Brain microvascular endothelial cell (primary cell): ENCODE measurements around the gene KCND2.
"Not testable (repeated sequence)": the region's sequence is repeated elsewhere in the genome, so short reads cannot be mapped to it uniquely, and the experiment has no call there.

Experiments used
- DNase-seq: peaks from one replicate; pipeline ENCODE4 v3.0.0-alpha.2; 2020
- H3K27ac ChIP-seq: fragments of 250-450 bp; sonication (Bioruptor Pico); 2 replicates; pipeline ENCODE4 v1.5.1; 2020; ENCODE audit warnings: mild to moderate bottlenecking, moderate library complexity
- H3K27me3 ChIP-seq: fragments of 250-450 bp; sonication (Bioruptor Pico); replicated peaks from 2 replicates; pipeline ENCODE4 v1.5.1; 2020; ENCODE audit warnings: mild to moderate bottlenecking
- H3K36me3 ChIP-seq: fragments of 250-450 bp; sonication (Bioruptor Pico); replicated peaks from 2 replicates; pipeline ENCODE4 v1.5.1; 2020; ENCODE audit warnings: mild to moderate bottlenecking
- H3K4me3 ChIP-seq: 2 replicates; pipeline ENCODE4 v1.5.1; 2011; ENCODE audit warnings: low read depth, mild to moderate bottlenecking, control low read depth, low read length, moderate library complexity
- in situ Hi-C: cut with HindIII; loops from 2 replicates; pipeline ENCODE4 v1.10.0; 2017; ENCODE audit warnings: low sequenced_read_pairs, low pct_ligation_motif_present
- TF ChIP-seq, protein P1 (sequence below): IDR thresholded peaks from 2 replicates; pipeline ENCODE4 v1.5.1; 2011; ENCODE audit warnings: low read depth, mild to moderate bottlenecking, moderate library complexity, low read length, control low read depth, inconsistent platforms; ENCODE audit errors: missing control alignments

Gene KCND2

DNA sequence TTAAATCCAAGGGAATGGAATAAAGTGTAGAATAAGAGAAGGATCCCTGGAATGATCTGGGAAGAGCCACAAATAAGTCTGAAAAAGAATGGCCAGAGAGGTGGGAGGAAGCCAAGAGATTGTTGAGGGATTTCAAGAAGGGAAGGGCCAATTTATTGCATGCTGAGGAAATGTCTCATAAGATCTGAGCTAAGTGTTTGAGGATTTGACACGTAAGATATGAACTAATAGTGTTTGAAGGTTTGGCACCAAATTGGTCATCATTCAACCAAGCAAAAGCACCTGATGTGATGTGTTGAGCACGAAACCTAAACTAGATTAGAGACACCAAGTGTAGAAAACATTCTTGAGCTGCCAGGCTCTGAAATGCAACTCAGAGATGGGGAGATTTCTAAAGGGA lies 487.1 kb downstream of the KCND2 start:
- Histone ChIP-seq H3K27ac (no peak overlapping the region), H3K36me3 (no peaks in the 10 kb centered on the region), H3K4me3 (no peak overlapping the region), H3K27me3 (no peaks in the 10 kb centered on the region)
- in situ Hi-C loops, result no loop called here
- DNase-seq, result no peak
- TF ChIP-seq, protein P1, sequence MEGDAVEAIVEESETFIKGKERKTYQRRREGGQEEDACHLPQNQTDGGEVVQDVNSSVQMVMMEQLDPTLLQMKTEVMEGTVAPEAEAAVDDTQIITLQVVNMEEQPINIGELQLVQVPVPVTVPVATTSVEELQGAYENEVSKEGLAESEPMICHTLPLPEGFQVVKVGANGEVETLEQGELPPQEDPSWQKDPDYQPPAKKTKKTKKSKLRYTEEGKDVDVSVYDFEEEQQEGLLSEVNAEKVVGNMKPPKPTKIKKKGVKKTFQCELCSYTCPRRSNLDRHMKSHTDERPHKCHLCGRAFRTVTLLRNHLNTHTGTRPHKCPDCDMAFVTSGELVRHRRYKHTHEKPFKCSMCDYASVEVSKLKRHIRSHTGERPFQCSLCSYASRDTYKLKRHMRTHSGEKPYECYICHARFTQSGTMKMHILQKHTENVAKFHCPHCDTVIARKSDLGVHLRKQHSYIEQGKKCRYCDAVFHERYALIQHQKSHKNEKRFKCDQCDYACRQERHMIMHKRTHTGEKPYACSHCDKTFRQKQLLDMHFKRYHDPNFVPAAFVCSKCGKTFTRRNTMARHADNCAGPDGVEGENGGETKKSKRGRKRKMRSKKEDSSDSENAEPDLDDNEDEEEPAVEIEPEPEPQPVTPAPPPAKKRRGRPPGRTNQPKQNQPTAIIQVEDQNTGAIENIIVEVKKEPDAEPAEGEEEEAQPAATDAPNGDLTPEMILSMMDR, result no peak

DNA sequence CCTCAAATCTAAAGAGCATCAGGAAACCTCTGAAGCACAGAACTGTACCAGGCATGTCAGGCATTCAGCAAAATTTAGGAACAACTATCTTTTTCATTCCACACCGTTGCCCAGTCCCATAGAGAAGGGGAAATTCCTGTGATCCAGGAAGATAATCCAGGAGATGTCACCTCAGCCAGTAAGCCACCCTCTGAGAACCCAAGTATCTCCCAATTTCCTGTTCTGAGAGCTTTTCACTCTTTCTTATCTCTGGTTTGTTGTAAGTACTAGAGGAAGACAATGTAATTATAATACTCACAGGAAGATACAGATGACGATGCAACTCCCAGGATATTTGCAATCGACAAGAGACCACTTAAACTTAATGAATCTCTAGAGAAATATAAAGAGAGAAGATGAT lies 487.9 kb downstream of the KCND2 start:
- H3K27ac ChIP-seq, result no peak overlapping the region
- in situ Hi-C loops, result no loop called here

DNA sequence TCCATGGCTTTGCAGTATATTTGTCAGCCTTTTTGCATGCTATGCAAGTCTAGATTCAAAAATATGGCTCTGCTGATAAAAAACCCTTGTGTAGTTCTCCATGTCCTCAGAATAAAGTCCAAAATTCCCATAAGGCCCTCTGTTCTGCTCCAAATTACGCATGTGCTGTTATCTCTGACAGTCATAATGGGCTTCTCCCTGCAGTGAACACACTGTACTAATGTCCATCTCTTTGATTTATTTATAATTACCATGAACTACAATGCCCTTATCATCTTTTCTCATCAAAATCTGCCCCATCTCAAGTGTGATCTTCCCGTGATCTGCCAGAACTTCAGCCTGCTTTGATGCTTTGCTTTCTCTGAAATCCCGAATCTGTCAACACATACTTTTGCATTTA lies 497.2 kb downstream of the KCND2 start:
- no peak overlapping the region for H3K4me3 ChIP-seq
- H3K27ac ChIP-seq, result no peak overlapping the region
- H3K36me3 ChIP-seq, result no peaks in the 10 kb centered on the region
- no peak for DNase-seq
- H3K27me3 ChIP-seq, result no peaks in the 10 kb centered on the region
- TF ChIP-seq, protein P1, result no peak
- in situ Hi-C loops, result no loop called here

More for the DNA sequence above, 487.9 kb downstream of the KCND2 start:
- Histone ChIP-seq H3K36me3 (no peaks in the 10 kb centered on the region), H3K27me3 (no peaks in the 10 kb centered on the region), H3K4me3 (no peak overlapping the region)
- TF ChIP-seq, protein P1, result no peak
- DNase-seq, result no peak

DNA sequence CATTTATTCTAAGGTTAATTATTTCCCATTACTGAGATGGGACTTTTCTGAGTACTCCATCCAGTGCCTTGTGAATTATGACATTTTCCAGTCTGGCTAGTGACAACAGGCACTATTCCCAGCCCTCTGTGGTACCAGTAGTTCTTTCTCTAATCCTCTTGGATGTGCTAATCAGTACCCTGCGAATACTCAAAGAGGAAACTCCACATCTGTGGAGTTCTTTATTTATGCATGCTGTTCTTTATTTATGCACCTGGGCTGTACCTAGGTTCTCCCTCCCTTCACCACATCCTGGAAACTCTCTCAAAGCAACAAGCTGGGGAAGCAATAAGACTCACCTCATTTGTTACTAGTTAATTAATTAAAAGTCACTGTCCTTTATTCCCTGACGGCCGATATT lies 501.5 kb downstream of the KCND2 start:
- no peak for DNase-seq
- Histone ChIP-seq H3K27ac (no peak overlapping the region), H3K36me3 (no peaks in the 10 kb centered on the region), H3K27me3 (no peaks in the 10 kb centered on the region), H3K4me3 (no peak overlapping the region)
- in situ Hi-C loops, result no loop called here
- TF ChIP-seq, protein P1, result no peak

DNA sequence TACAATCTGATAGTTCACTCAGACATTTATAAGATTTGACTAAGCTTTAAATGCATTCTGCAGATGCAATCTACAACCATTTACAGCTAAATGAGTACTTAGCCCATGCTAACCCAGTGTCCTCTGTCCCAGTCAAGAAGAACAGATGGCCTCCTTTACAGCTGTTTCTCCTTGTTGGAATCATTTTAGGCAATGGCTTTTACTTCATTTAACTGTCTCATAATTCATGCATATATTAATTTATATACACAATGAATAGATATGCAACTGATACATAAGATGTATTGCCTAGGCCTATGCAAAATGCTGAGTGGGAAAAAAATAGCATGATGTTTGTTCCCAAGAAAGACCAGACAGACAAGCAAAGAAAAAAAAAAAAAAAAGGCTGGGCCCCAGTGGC lies 502.8 kb downstream of the KCND2 start:
- Histone ChIP-seq H3K4me3 (no peak overlapping the region), H3K27ac (no peak overlapping the region), H3K27me3 (no peaks in the 10 kb centered on the region), H3K36me3 (no peaks in the 10 kb centered on the region)
- TF ChIP-seq, protein P1, result no peak
- no peak for DNase-seq
- in situ Hi-C loops, result no loop called here

DNA sequence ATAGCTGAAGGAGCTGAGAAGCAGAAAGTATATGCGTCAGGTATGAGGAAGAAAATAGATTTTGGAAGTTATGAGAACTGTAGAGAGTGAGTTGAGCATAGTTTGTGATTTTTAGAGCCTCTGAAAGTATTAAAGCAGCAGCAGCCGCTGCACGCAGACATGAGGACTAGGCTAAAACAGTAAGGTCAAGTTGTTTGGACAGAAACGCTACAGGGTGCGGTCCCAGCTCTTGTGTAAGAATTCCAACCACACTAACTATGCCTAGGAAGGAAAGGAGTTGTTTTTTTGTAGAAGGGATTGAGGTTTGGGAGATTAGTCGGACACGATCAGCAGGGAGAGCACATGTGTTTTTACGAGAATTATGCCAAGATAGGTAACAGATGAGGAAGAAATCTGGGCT lies 506.1 kb downstream of the KCND2 start:
- H3K27ac ChIP-seq, DNase-seq, H3K27me3 ChIP-seq, H3K36me3 ChIP-seq, in situ Hi-C loops, H3K4me3 ChIP-seq: not testable (repeated sequence)

DNA sequence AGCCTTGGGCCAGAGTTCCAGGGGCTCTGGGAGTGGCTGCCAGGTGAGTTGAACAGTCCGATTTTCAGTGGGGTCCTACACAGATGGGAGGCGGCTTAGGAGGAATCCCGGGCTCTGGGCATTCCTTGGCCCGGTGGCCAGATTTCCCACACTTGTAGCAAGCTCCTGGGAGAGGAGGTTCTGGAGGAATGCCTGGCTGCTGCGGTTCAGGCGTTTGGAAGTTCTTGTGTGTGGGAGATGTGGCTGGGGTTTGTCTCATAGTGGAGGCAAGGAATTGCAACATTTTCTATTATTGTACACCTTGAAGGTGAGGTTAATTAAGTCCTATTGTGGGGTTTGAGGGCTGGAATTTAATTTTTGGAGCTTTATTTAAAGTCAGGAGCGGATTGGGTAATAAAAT lies 507.5 kb downstream of the KCND2 start:
- H3K27ac ChIP-seq, DNase-seq, H3K36me3 ChIP-seq, in situ Hi-C loops, H3K4me3 ChIP-seq, H3K27me3 ChIP-seq: not testable (repeated sequence)
